ENCODE results near the gene SEL1L3.

Gene SEL1L3

GRCh38 chr4:25815586-25815985 is 47.2 kb downstream of the SEL1L3 start:
- DNase-seq: no peak

GRCh38 chr4:25814301-25815136 is 48.3 kb downstream of the SEL1L3 start:
- no peak for DNase-seq

DNA sequence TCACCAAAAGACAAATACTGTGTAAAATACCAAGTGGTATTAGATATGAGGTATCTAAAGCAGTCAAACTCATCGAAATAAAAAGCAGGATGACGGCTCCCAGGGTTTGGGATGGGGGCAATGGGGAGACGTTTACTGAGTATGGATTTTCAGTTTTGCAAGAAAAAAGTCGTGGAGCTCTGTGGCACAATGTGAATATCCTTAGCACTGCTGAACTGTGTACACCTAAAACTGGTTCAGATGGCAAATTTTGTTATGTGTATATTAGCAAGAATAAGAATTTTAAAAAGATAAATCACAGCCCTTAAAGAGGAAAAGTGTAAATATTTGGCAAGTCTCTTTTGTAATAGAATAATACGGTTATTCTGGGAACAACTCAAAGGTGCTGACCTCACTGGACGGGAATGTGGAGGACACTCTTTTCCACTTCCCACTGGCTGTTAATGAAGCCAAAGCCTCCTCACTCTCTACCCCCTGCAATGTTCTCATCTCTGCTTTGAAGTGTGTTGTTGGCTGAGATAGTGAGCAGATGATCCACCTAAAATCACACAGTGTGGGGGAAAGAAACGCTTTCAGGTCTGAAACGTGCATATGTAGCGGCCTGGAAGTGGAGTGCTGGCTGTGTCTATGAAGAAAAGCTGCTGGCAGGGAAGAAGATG is 49.2 kb downstream of the SEL1L3 start:
- no peak for DNase-seq

GRCh38 chr4:25811841-25812240 is 50.9 kb downstream of the SEL1L3 start:
- no peak for DNase-seq

DNA sequence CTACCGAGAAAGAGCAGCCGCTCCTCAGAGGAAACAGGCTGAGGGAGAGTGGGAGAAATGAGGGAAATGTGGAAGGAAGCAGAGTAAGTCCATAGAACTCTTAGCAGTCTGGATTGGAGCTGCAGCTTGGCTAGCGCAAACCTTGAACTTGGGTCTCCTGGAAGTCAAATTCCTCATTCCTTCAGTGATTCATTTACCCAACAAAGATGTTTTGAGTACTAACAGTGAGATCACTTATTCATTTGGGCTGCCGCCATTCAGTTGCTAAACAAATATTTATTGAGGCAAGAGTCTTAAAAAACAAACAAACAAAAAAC is 51.5 kb downstream of the SEL1L3 start:
- DNase-seq: no peak

DNA sequence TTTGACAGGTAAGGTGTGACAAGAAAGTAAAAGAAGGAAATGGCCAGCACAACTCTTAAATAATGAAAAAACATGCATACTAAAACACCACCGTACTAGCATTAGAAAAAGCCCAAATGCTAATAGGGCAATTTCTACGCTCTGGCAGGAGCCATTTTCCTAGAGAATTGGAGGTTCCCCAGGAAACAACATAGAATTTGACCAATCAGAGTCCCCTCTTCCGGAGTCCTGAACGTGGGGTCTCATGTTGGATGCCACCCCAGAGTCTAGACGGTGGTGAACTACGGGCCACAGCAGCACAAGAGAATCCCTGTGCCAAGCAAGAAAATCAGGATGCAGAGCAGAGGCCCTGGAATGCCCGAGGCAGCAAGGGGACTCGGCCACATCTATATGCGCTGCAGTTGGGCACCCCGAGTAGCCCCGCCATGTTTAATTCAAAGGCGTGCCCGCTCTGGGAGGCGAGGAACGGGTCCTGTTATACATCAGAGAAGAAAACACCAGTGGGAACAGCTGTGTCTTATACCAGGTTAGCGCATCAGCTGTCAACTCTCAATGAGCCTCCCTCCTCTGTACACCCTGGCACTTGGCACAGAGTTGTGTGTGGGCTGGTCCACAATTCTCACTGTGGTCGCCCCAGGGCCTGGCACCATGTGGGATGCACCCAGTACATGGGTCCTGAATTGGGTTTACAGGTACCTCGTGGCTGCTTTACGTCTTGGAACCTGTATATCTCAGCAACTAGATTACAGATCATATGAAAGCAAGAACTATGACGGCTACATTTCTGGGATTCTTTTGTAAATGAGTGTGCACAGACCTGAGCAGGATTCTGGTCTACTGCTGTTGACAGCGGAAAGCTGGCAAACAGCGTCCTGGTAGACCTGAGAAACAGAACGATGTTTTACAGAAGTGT is 52.1 kb downstream of the SEL1L3 start:
- DNase-seq: no peak

GRCh38 chr4:25809996-25810395 is 52.8 kb downstream of the SEL1L3 start:
- DNase-seq: no peak

- DNase-seq: no peak
Measured at GRCh38 chr4:25807102-25807728, 55.6 kb downstream of the SEL1L3 start.

- DNase-seq: no peak
Measured at GRCh38 chr4:25805255-25805860, 57.4 kb downstream of the SEL1L3 start.

DNA sequence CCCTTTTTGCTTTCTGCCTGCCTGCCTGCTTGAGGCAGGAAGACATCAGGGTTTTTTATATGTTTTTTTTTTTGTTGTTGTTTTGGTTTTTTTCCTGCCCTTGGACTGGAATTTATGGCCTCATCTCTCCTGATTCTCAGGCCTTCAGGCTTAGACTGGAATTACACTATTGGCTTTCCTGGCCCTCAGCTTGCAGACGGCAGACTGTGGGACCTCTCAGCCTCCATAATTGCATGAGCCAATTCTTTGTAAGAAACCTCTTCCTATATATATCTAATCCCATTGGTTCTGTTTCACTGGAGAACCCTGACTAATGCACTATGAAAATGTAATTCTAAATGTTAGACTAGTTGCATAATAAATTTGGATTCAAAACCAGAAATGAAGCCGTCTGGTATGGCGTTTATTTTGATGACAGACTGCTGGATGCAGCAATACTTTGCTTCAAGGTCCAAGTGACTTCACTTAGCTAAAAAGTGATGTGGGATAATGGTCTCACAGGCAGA is 59.0 kb downstream of the SEL1L3 start:
- DNase-seq: no peak

DNA sequence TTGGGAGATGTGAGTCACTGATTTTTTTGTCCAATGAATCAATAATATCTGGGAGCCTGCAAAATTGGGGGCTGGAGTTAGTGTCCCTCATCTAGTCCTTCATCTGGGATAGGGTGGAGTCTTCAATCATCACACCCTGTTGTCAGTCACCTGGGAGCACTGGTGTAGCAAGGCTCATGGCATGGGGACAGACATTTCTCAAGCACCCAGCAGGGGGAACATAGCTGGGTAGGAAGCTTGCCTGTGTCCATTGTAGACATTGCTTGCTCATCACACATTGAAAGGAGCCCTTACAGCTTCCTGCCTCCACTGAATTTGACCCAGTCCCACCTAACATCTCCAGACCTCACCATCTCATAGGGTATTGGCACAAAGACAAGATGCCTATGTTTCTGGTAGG is 61.2 kb downstream of the SEL1L3 start:
- DNase-seq: no peak

- no peak for DNase-seq
Measured at GRCh38 chr4:25800245-25800644, 62.5 kb downstream of the SEL1L3 start.

DNA sequence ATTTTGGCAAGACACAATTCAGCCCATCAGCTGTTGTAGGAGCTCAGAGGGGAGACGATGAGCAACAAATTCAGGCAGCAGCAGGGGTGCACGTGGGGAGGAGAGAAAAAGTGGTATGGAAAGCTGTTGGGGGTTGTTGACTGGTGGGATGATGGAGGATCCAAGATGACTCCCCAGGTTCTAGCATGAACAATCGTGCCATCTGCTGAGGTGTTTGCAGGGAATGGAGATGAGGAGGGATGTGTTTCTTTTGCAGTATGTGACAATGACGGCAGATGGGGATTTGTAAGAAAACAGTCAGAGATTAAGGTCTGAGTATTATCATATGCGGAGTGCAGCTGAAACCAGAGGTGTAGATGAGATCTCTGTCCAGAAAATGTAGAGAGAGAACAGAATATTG is 63.3 kb downstream of the SEL1L3 start:
- no peak for DNase-seq

GRCh38 chr4:25797136-25797535 is 65.7 kb downstream of the SEL1L3 start:
- DNase-seq: no peak

GRCh38 chr4:25795566-25796454 is 67.0 kb downstream of the SEL1L3 start:
- no peak for DNase-seq

DNA sequence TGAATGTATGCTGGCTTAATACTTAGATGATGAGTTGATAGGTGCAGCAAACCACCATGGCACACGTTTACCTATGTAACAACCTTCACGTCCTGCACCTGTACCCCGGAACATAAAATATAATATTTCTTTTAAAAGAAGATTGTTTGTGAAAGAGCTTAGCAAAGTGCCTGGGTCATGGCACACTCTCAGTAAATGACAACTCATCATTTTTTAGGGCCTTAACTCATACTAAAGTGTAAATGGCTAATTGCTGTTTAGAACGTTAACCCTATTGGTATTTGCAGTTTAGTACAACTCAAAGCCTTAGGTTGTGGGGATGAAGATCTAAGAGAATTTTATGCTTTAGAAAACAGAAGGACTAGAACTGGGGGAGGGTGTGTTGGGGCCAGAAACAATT is 67.7 kb downstream of the SEL1L3 start:
- no peak for DNase-seq

DNA sequence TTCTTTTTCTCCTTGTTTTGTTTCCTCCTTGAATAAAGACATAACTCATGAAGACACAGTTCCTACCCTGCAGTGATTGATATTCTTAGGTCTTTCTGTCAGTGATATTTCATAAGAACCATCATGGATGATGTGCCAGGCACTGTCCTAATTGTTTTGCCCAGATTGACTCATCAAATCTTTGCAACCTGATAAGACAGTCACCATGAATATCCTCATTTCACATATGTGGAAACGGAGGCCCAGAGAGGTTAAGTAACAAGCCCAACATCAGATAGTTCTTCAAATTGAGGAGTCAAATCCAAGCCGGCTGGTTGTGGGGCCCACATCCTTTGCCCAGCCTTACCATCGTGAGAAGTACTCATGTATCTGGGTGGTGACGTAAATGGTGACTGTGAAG is 69.9 kb downstream of the SEL1L3 start:
- no peak for DNase-seq

DNA sequence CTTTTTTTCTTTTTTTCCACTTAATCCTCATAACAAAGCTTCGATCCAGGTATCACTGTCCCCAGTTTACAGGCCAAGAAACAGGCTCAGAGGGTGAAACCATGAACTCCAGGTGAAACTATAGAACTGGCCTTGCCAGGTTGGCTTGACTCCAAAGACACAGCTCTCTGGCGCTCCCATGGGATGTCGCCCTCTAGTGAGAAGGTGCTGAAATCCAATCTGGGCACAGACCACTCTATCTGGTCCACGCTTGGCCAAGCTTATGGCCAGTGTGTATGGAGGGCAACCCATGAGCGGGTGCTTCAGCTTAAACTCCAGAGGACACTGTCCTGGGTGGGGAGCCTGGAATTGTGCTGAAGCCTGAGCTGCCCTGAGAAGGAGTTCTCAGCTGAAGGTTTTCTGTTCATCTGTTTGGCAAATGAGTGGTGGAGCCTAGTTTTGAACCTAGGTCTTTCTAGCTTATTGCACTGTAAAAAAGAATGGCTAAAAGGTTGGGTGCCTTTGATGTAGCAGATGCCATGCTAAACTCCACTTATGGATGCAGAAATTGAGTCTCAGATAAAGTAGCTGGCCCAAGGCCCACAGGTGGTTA is 70.5 kb downstream of the SEL1L3 start:
- DNase-seq: no peak

GRCh38 chr4:25790024-25790423 is 72.8 kb downstream of the SEL1L3 start:
- DNase-seq: no peak

GRCh38 chr4:25788703-25789238 is 74.0 kb downstream of the SEL1L3 start:
- DNase-seq: no peak

All from SHP77 treated with DMSO at 0.1 percent for 48 hours (cell line).